Retinal pigment epithelial cell (primary cell): ENCODE results near the gene CACNB2.

Experiments used
- DNase-seq: peaks from one replicate; pipeline ENCODE4 v3.0.0-alpha.2; 2010; ENCODE audit warnings: low read depth
- H3K4me3 ChIP-seq: 2 replicates; pipeline ENCODE4 v1.5.1; 2011; ENCODE audit warnings: mild to moderate bottlenecking, low read length, control low read depth, moderate library complexity
- CTCF ChIP-seq: conservative IDR thresholded peaks from 2 replicates; pipeline ENCODE4 v1.5.1; 2011; ENCODE audit warnings: low read depth, low read length, control low read depth, inconsistent platforms

CACNB2 gene

GRCh38 chr10:18419945-18420344 is 279.7 kb downstream of the CACNB2 start:
- no peak for DNase-seq
- H3K4me3 ChIP-seq = no peak overlapping the region
- no peak for TF ChIP-seq CTCF

GRCh38 chr10:18421726-18422293 is 281.6 kb downstream of the CACNB2 start:
- no peak for DNase-seq
- no peak overlapping the region for H3K4me3 ChIP-seq
- TF ChIP-seq CTCF = no peak

GRCh38 chr10:18423058-18423637 is 282.9 kb downstream of the CACNB2 start:
- DNase-seq = no peak
- no peak overlapping the region for H3K4me3 ChIP-seq
- no peak for TF ChIP-seq CTCF

GRCh38 chr10:18424200-18424599 is 284.0 kb downstream of the CACNB2 start:
- no peak for TF ChIP-seq CTCF
- no peak overlapping the region for H3K4me3 ChIP-seq
- DNase-seq = no peak

GRCh38 chr10:18429335-18429734 is 289.1 kb downstream of the CACNB2 start:
- DNase-seq = no peak
- no peak for TF ChIP-seq CTCF
- H3K4me3 ChIP-seq = no peak overlapping the region

GRCh38 chr10:18436902-18437301 is 296.7 kb downstream of the CACNB2 start:
- TF ChIP-seq CTCF = no peak

GRCh38 chr10:18437486-18437885 is 297.3 kb downstream of the CACNB2 start:
- TF ChIP-seq CTCF = no peak
- DNase-seq = no peak
- no peak overlapping the region for H3K4me3 ChIP-seq

More at GRCh38 chr10:18436902-18437301, 296.7 kb downstream of the CACNB2 start:
- H3K4me3 ChIP-seq = no peak overlapping the region
- DNase-seq = no peak
